ENCODE results near the gene MICALL1.
"Not testable (repeated sequence)": the region's sequence is repeated elsewhere in the genome, so short reads cannot be mapped to it uniquely, and the experiment has no call there.

DNA sequence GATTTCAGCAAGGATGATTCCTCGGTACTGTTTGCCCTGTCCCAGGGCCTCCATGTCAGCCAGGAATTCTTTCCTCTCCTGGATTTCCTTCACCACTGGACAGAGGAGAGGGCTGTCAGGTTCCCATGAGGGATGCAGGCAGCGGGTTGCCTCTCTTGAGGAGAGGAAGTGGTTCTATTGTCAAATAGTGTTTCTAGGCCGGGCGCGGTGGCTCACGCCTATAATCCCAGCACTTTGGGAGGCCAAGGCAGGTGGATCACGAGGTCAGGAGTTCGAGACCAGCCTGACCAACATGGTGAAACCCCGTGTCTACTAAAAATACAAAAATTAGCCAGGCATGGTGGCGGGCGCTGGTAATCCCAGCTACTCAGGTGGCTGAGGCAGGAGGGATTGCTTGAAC lies 38.3 kb downstream of the MICALL1 start:
- not testable (repeated sequence) for TF ChIP-seq SMAD3 (CRISPR knock-in tag; IDR thresholded peaks at IDR 0.05); SALL2 (CRISPR knock-in tag; IDR thresholded peaks at IDR 0.05); ZSCAN20 (CRISPR knock-in tag; IDR thresholded peaks at IDR 0.05; ENCODE audit: borderline replicate concordance); GABPA (IDR thresholded peaks at IDR 0.05; ENCODE audit: low read depth, low read length); GABPA (CRISPR knock-in tag; IDR thresholded peaks at IDR 0.05; ENCODE audit: low read depth); RBFOX2 (IDR thresholded peaks at IDR 0.05; ENCODE audit: low read depth, low read length); HDAC6 (IDR thresholded peaks at IDR 0.05; ENCODE audit: low read depth, low read length); RNF2 (conservative IDR thresholded peaks at IDR 0.05; ENCODE audit: low read depth); FOSL1 (CRISPR knock-in tag; IDR thresholded peaks at IDR 0.05; ENCODE audit: borderline replicate concordance); POLR2A (IDR thresholded peaks at IDR 0.05; ENCODE audit: insufficient read depth in 1 of 2, low read depth in 2 of 2, low read length in 2 of 2); IKZF4 (CRISPR knock-in tag; IDR thresholded peaks at IDR 0.05; ENCODE audit: borderline replicate concordance, low read depth, not compliant biosample characterization)
- TF ChIP-seq, protein P1, sequence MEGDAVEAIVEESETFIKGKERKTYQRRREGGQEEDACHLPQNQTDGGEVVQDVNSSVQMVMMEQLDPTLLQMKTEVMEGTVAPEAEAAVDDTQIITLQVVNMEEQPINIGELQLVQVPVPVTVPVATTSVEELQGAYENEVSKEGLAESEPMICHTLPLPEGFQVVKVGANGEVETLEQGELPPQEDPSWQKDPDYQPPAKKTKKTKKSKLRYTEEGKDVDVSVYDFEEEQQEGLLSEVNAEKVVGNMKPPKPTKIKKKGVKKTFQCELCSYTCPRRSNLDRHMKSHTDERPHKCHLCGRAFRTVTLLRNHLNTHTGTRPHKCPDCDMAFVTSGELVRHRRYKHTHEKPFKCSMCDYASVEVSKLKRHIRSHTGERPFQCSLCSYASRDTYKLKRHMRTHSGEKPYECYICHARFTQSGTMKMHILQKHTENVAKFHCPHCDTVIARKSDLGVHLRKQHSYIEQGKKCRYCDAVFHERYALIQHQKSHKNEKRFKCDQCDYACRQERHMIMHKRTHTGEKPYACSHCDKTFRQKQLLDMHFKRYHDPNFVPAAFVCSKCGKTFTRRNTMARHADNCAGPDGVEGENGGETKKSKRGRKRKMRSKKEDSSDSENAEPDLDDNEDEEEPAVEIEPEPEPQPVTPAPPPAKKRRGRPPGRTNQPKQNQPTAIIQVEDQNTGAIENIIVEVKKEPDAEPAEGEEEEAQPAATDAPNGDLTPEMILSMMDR (CRISPR knock-in tag; IDR thresholded peaks at IDR 0.05) = not testable (repeated sequence)
